NCI-H524 (cell line): ENCODE results near the gene HAUS8.
"Not testable (repeated sequence)": the region's sequence is repeated elsewhere in the genome, so short reads cannot be mapped to it uniquely, and the experiment has no call there.

Experiments used
- DNase-seq, 2 experiments: peaks; one replicate each; lab custom pipeline; 2025; lab: John Stamatoyannopoulos, UW

Gene HAUS8

DNA sequence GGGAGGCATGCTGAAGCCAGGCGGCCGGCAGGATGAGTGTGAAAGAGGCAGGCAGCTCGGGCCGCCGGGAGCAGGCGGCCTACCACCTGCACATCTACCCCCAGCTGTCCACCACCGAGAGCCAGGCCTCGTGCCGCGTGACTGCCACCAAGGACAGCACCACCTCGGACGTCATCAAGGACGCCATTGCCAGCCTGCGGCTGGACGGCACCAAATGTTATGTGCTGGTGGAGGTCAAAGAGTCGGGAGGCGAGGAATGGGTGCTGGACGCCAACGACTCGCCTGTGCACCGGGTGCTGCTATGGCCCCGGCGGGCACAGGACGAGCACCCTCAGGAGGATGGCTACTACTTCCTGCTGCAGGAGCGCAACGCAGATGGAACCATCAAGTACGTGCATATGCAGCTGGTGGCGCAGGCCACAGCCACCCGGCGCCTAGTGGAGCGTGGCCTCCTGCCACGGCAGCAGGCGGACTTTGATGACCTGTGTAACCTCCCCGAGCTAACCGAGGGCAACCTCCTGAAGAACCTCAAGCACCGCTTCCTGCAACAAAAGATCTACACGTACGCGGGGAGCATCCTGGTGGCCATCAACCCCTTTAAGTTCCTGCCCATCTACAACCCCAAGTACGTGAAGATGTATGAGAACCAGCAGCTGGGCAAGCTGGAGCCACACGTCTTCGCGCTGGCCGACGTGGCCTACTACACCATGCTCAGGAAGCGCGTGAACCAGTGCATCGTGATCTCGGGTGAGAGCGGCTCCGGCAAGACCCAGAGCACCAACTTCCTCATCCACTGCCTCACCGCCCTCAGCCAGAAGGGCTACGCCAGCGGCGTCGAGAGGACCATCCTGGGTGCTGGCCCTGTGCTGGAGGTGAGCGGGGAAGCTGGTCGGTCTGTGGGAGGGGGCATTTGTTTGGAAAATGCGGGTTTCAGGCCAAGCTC, 26.7 kb upstream of the HAUS8 start:
- DNase-seq = no peak

- no peak for DNase-seq
Measured at GRCh38 chr19:17098326-17098725, 23.1 kb upstream of the HAUS8 start.

GRCh38 chr19:17097593-17098126, 22.4 kb upstream of the HAUS8 start:
- DNase-seq = no peak

GRCh38 chr19:17095141-17095919, 20.1 kb upstream of the HAUS8 start:
- DNase-seq = no peak

DNA sequence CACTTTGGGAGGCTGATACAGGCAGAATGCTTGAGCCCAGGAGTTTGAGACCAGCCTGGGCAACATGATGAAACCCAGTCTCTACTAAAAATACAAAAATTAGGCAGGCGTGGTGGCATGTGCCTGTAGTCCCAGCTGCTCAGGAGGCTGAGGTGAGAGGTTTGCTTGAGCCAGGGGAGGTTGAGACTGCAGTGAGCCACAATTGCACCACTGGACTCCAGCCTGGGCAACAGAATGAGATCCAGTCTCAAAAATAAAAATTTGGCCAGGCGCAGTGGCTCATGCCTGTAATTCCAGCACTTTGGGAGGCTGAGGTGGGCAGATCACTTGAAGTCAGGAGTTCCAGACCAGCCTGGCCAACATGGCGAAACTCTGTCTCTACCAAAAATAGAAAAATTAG, 19.4 kb upstream of the HAUS8 start:
- DNase-seq = not testable (repeated sequence)

DNA sequence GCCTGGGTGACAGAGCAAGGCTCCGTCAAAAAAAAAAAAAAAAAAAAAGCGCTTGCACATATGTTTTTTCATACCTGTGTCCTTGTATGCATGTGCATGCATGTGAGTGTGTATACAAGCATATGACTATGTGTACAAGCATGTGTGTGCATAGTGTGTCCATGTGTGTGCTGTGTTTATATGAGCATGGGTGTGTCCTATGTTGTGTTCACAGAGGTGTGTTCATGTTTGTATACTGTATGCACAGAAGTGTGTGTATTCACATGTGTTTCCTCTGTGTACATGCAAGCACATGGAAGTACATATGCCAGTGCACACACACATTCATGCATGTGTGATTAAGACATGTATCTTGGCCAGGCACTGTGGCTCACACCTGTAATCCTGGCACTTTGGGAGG, 17.4 kb upstream of the HAUS8 start:
- DNase-seq = no peak

DNA sequence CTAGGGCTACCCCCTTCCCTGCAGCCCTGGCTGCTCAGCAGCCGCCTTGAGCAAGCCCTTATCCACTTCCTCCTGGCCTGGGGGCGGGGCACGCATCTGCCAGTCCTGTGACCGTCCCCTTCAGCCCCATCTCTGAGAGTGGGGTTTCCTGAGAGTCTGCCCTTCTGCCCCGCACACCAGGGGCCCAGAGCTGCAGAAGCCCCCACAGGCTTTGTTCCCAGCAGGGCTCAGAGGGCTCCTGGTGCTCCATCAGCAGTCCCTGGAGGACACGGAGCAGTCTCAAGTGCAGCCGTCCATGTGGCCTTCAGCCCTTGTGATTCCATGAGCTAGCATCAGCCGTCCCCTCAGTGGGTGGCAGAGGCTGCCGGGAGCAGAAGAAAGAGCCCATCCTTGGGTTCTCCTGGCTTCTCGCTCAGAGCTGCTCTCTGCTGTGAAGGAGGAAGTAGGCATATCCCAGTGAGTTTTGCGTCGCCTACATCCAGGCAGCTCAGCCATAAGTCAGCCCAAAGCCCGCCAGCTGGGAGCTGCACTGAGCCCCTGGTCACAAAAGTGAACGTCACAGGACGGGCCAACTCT, 16.6 kb upstream of the HAUS8 start:
- DNase-seq = no peak

- no peak for DNase-seq
Measured at GRCh38 chr19:17090583-17090982, 15.3 kb upstream of the HAUS8 start.

DNA sequence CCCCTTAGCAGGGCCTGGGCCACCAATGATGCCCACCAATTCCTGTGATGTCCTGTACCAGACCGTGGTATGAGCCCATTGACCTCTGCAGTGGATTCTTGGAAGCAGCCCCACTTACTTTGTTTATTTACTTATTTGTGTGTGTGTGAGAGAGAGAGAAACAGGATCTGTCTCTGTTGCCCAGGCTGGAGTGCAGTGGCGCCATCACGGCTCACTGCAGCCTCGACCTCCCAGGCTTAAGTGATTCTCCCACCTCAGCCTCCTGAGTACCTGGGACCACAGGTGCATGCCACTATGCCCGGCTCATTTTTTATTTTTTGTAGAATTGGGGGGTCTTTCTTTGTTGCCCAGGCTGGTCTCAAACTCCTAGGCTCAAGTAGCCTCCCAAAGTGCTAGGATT, 13.3 kb upstream of the HAUS8 start:
- no peak for DNase-seq

DNA sequence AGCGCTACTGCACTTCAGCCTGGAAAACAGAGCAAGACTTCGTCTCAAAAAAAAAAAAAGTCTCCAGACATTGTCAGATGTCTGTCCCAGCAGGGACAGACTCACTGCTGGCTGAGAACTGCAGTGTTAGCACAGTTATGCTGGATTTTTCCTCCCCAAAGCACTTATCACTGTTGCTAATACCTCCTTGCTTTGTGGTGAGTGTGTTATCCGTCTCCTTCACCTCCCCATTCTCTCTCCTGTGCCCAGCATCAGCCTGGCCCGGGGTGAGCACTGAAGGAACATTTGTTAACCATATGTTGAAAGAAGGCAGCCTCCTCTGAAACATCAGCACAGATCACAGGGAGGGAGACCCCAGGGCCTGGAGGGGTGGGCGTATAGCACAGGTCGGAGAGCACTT, 11.6 kb upstream of the HAUS8 start:
- DNase-seq = no peak

DNA sequence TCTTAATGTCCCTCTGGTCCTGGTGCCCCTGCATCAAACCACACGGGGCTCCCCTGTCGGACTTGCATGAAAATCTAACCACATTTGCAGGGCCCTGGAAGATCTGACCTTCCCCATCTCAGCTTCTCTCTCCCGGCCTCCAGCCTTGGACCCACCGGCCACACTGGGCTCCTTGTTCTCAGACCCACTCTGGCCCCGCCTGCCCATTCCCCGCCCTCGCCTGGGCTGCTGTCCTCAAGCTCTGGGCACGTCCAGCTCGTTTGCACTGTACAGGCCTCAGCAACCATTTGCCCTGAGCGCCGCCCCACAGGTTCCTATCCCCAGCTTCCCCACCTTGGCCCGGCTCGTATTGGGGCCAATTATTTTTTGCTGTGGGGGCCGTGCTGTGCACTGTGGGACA, 10.9 kb upstream of the HAUS8 start:
- no peak for DNase-seq

DNA sequence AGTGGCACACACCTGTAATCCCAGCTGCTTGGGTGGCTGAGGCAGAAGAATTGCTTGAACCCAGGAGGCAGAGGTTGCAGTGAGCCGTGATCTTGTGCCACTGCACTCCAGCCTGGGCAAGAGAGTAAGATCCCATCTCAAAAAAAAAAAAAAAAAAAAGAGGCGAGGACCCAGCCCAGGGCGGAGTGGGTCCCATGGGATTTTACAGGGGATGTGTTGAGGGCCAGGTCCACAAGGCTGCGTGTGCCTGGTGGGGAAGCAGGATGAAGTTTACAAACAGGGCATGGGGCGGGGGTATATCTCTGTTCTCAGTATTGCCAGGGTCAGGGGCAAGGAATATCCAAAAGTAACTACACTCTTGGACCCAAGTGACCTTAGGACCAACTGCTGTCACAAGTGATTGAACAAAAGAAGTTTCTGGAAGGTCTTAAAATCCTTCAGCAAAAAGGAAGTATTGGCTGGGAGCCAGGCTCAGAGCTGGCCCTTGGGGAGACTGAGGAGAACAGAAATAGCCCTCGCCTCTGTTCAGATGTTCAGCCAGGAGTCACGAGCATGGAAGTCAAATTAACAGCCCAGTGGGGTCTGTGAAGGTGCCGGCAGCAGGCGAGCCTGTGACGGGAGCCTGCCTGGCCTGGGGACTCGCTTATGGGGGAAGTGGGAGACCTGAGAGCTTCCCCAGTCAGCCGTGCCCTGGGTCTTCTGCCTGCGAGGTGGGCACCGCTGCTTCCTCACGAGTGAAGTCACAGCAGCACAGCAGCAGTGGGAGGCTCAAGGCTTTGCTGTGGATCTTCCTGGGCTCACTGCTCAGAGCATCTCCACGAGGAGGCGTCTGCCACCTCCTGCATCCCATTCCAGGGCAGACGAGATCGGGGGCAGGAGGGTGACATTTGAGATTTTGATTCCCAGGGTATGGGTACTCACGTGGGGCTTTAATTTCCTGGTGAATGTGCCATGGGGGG, 6.7 kb upstream of the HAUS8 start:
- DNase-seq = no peak

GRCh38 chr19:17080440-17080801, 5.2 kb upstream of the HAUS8 start:
- DNase-seq = no peak

GRCh38 chr19:17079710-17080439, 4.6 kb upstream of the HAUS8 start:
- DNase-seq = peak in 1 of 2 experiments; percentile 28

DNA sequence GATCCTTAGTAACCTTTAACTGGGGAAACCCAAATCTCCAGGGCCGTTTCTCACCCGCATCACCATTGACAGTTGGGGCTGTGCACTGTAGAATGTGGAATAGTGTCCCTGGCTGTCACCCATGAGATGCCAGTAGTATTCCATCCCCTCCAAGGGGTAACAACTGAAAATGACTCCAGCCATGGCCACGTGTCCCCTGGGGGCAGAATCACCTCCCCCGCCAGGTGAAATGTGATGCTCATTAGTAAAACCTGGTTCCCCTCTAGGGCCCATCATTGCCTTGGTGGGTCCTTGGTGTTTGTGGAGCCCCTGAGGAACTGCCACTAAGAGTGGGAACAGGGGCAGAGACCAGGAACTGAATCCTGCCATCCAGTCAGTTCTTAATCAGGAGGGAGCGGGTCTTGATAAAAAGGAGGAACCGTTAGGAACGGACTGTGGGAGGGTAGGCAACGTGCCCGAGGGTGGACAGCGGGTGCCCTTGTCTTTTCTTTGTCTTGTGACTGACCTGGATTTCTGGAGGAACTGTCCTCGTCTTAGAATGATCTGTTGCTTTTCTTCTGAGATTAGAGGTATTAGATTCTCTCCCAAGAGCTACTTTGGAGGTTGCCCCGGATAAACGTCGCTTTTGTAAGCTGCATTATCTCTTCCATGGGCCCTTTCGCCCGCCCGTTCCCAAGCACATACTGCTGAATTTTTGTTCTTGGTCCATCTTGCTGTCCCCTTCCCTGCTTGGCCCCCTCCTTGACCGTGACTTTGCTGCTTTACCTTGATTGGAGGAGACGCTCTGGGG, 3.9 kb upstream of the HAUS8 start:
- no peak for DNase-seq

- no peak for DNase-seq
Measured at GRCh38 chr19:17078036-17078919, 3.0 kb upstream of the HAUS8 start.

DNA sequence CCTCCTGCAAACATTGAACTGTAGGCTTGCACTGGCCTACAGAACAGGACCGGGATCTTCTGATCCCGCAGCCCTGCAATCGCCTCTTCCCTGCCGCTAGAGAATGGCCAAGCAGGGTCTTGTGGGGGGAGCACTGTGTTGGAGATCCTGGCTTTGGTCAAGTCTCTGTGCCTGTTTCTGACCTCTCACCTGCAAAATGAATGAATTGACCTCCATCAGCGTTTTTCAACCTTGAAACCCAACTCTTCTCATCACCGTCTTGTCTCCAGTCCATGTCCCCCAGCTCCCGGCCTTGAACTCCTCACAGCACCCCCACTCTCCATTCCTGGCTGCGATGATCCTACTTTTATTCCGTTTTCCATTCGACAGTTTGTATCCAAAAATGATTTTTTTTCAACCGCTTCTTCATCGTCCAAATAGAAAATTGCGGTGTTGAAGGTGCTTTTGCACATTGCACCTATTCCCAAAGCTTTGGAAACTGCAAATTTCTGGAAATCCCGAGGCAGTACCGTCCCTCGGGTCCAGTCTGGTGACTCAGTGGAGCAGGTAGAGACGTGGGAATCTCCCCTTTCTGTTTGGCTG, 2.3 kb upstream of the HAUS8 start:
- no peak for DNase-seq

DNA sequence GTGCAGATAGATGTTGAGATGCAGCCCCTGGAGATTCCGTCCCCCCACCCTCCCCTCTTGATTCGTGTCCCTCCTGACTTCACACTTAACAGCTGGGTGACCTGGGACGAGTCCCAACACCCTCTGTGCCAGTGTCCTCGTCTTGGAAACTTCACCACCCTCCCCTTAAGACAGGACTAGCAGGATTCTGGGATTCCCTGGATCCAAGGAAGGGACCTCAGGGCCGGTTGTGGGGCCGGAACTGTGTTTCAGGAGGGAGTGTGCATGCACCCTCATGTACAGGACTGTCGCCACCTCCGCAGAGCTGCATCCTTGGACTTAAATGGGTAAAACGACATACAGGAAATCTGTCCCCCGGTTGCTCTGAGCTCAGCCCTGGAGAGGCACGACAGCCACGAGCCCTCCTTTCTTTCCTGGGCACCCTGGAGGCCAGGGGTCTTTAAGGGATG, 1.3 kb upstream of the HAUS8 start:
- no peak for DNase-seq
